ENCODE results near the gene FBXO8.
"Not testable (repeated sequence)": the region's sequence is repeated elsewhere in the genome, so short reads cannot be mapped to it uniquely, and the experiment has no call there.

FBXO8 gene

GRCh38 chr4:174263445-174263736, 20.1 kb downstream of the FBXO8 start:
- TF ChIP-seq, protein P1, sequence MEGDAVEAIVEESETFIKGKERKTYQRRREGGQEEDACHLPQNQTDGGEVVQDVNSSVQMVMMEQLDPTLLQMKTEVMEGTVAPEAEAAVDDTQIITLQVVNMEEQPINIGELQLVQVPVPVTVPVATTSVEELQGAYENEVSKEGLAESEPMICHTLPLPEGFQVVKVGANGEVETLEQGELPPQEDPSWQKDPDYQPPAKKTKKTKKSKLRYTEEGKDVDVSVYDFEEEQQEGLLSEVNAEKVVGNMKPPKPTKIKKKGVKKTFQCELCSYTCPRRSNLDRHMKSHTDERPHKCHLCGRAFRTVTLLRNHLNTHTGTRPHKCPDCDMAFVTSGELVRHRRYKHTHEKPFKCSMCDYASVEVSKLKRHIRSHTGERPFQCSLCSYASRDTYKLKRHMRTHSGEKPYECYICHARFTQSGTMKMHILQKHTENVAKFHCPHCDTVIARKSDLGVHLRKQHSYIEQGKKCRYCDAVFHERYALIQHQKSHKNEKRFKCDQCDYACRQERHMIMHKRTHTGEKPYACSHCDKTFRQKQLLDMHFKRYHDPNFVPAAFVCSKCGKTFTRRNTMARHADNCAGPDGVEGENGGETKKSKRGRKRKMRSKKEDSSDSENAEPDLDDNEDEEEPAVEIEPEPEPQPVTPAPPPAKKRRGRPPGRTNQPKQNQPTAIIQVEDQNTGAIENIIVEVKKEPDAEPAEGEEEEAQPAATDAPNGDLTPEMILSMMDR (conservative IDR thresholded peaks at IDR 0.05; ENCODE audit: low read depth): no peak
- no peak for DNase-seq (ENCODE audit: low spot score)
- ChIA-PET CTCF (no interaction called here), POLR2A (ENCODE audit: low non-redundant PET) (no interaction called here)
- H3K27ac ChIP-seq: no peak overlapping the region

DNA sequence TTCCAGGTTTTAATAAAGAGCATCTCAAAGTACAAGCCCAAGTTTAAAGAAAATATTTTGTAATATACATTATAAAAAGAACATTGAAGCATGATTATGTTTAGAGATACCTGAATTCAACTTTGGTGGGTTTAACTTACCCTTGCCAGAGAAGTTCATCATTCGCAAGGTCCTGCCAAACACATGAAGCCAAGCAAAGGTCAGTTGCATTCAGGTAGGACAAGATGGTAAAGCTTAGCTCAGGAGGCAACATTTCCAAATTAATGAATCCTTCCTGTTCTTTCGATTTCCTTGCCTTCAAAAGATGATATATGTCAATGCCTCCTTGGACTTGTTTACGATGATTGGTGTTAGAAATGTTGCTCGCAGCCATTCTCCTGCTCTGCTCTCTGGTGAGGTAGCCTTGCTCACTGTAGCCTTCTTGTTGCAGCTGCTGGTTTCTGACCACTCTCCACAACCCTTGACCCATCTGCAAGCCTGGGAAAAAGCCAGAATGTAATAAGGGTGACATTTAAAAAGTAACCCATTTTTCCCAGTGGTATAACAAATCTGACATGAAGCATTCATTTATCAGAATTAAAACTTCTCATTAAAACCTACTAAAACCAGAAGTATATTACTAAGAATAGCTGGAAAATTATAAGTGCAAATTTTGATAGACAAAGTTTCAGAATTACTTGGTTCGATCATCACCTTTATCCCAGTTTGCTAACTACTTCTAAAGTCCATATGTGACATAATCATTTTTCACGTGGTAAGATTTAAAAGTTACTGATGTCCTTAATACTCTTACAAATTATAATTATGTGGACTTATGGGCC, 20.6 kb downstream of the FBXO8 start:
- POLR2A ChIA-PET (ENCODE audit: low non-redundant PET): no interaction called here

DNA sequence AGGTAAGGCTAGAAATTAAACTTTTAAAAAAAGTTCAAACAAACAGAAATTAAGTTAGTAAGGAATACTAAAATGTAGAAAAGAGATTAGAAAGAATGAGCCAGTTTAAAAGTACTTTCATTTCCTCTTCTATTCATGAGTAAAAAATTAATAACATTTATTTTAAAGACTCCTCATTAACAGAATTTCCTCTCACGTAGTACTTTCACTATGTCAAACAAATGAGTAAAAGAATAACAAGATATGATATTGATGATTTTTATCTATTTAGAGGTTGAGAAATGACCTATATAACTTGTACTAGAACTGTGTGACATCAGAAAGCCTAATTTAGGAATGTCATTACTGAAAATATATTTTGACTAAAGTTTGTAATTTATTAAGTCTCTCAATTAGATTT, 22.0 kb downstream of the FBXO8 start:
- POLR2A ChIA-PET (ENCODE audit: low non-redundant PET); H3K27ac ChIP-seq; DNase-seq (ENCODE audit: low spot score): not testable (repeated sequence)
- CTCF ChIA-PET: interaction anchor here (0.6 kb wide), 1 partner anchor 201 kb away, joined by 3 read pairs; no protein-coding TSS in a partner anchor

More for the DNA sequence above, 20.6 kb downstream of the FBXO8 start:
- no peak overlapping the region for H3K27ac ChIP-seq
- TF ChIP-seq, protein P1 (conservative IDR thresholded peaks at IDR 0.05; ENCODE audit: low read depth): no peak
- CTCF ChIA-PET: no interaction called here
- no peak for DNase-seq (ENCODE audit: low spot score)

DNA sequence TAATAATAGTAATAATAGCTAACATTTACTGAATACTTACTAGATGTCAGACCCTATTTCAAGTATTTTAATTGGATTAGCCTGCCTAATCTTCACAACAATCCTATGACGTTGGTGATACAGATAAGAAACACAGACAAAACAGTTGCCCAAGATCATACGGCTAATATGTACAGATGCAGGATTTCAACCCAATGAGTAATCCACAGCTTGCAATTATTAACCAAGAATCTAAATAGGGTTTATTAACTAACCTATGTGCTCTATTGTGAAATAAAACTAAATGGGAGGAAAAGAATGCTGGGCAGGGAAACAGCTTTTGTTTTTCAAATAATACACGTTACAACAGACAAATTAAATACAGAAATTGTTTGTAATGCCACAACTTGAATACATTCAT, 23.4 kb downstream of the FBXO8 start:
- DNase-seq (ENCODE audit: low spot score): peak; percentile 19
- TF ChIP-seq, protein P1 (conservative IDR thresholded peaks at IDR 0.05; ENCODE audit: low read depth): no peak
- H3K27ac ChIP-seq: no peak overlapping the region
- ChIA-PET CTCF (interaction anchor here (0.7 kb wide), 1 partner anchor 50 kb away, joined by 3 read pairs; no protein-coding TSS in a partner anchor), POLR2A (ENCODE audit: low non-redundant PET) (no interaction called here)

DNA sequence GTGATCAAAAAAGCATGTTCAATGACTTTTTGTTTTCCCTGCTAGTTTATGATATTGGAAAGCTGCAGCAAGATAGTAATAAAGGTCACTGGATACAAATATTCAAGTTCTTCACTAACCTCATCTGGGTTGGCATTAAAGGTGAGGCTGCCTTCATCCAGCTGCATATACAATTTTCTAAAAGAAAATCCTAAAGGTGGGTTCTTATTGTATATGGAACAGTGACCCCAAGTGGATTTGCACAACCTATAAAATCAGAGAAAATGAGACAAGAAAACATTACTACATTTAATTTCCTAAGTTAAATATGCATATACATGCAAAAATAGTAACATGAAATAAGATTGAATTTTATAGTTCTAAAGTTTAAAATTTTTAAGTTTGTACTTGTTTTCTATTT, 23.9 kb downstream of the FBXO8 start:
- no peak overlapping the region for H3K27ac ChIP-seq
- ChIA-PET CTCF (interaction anchor here (0.7 kb wide), 1 partner anchor 51 kb away, joined by 5 read pairs; no protein-coding TSS in a partner anchor), POLR2A (ENCODE audit: low non-redundant PET) (no interaction called here)

DNA sequence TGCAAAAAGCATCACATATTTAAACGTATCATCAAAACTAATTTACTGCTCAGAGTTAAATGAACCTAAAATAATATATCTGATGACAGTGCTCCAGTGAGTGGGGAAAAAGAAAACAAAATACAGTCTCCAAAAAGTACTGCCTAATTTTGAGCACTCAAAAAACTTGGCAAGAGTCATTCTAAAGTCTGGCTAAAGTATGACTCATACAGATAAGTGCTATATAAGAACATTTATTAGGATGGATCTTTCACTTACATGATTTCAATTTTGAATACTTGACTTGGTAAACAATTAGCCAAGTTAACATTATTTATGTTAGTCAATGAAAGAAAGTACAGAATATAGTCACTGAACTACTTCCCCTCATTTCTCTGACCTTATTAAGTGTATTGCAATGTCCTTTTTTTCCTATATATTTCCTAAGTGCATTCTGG, 27.2 kb downstream of the FBXO8 start:
- peak; percentile 5 for DNase-seq (ENCODE audit: low spot score)
- H3K27ac ChIP-seq: no peak overlapping the region
- CTCF ChIA-PET: interaction anchor here (0.7 kb wide), 1 partner anchor 11 kb away, joined by 3 read pairs; no protein-coding TSS in a partner anchor
- TF ChIP-seq, protein P1 (conservative IDR thresholded peaks at IDR 0.05; ENCODE audit: low read depth): no peak
- POLR2A ChIA-PET (ENCODE audit: low non-redundant PET): no interaction called here

More for the DNA sequence above, 23.9 kb downstream of the FBXO8 start:
- TF ChIP-seq, protein P1 (conservative IDR thresholded peaks at IDR 0.05; ENCODE audit: low read depth): no peak
- DNase-seq (ENCODE audit: low spot score): no peak

DNA sequence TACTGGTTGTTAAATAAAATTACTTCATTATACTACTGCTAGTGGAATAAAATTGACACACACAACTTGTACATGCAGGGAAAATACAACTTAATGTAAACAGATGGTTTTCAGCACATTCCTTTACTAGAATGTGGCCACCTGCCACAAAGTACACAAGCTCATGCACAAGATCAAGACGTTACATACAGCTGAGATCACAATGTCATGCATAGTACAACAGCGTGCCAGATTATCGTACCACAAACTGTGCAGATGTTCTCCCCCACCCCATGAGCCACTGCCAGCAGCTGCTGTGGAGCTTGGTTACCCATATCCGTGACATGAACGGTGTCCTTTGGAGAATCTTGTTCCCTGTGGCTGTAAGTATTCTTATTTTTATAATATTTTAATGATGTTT, 27.7 kb downstream of the FBXO8 start:
- CTCF ChIA-PET: no interaction called here
- TF ChIP-seq, protein P1 (conservative IDR thresholded peaks at IDR 0.05; ENCODE audit: low read depth): no peak
- POLR2A ChIA-PET (ENCODE audit: low non-redundant PET): no interaction called here
- no peak overlapping the region for H3K27ac ChIP-seq
- DNase-seq (ENCODE audit: low spot score): no peak
